Stimulated activated CD8-positive, alpha-beta memory T cell treated with anti-CD3 and anti-CD28 coated beads, Interleukin-7, amount 100 ng/mL, for 24 hours (primary cell): ENCODE results near the gene C20orf202.
"Not testable (repeated sequence)": the region's sequence is repeated elsewhere in the genome, so short reads cannot be mapped to it uniquely, and the experiment has no call there.

Source experiments
- DNase-seq: peaks from one replicate; pipeline ENCODE4 v3.0.0-alpha.2; 2020; ENCODE audit warnings: low read depth

C20orf202 gene

GRCh38 chr20:1247689-1248088 is 44.4 kb downstream of the C20orf202 start:
- DNase-seq: no peak

DNA sequence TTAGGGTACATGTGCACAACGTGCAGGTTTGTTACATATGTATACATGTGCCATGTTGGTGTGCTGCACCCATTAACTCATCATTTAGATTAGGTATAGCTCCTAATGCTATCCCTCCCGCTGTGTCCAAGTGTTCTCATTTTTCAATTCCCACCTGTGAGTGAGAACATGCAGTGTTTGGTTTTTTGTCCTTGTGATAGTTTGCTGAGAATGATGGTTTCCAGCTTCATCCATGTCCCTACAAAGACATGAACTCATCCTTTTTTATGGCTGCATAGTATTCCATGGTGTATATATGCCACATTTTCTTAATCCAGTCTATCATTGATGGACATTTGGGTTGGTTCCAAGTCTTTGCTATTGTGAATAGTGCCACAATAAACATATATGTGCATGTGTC is 47.0 kb downstream of the C20orf202 start:
- DNase-seq: not testable (repeated sequence)

- DNase-seq: no peak
Measured at GRCh38 chr20:1252416-1252815, 49.2 kb downstream of the C20orf202 start.

DNA sequence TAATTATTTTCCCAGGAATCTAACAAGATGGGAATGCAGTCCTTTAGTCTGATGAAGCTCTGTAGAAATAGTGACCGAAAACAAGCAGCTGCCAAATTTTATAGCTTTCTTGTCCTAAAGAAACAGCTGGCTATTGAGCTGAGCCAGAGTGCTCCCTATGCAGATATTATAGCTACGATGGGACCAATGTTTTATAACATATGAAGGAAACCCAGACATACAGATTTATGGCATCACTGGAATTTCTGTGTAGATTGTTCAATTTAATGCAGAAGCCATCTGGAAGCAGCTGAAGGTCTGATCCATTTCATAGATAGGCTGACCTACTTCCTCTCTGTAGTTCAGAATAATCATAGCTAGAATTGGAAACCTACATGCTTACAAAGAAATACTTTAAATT is 51.0 kb downstream of the C20orf202 start:
- no peak for DNase-seq

GRCh38 chr20:1255675-1256074 is 52.4 kb downstream of the C20orf202 start:
- no peak for DNase-seq
